Liver (tissue), 9 donors: Measurements from ENCODE around the gene NGLY1. TPM values are rescaled to one million over a fixed set of nuclear protein-coding genes. Genes with fewer than 3 reads are reported as not detected.

Experiments
- DNase-seq: peaks from one replicate; pipeline ENCODE4 v3.0.0-alpha.2; 2017; ENCODE audit warnings: low spot score
- H3K27ac ChIP-seq, 2 donors: one replicate each; pipeline ENCODE4 v1.7.0; 2013; ENCODE audit warnings: inconsistent platforms in 2 of 2, low read length in 2 of 2, control low read depth in 1 of 2, low read depth in 1 of 2, mild to moderate bottlenecking in 1 of 2
- H3K27me3 ChIP-seq, 4 donors: one replicate each; pipeline versions ENCODE4 v1.6.1 to v1.7.0; 2013; ENCODE audit warnings: low read length in 3 of 4, inconsistent platforms in 1 of 4, mild to moderate bottlenecking in 1 of 4, moderate library complexity in 1 of 4; ENCODE audit not compliant: control insufficient read depth in 4 of 4, insufficient read depth in 4 of 4
- H3K36me3 ChIP-seq, 4 donors: one replicate each; pipeline versions ENCODE4 v1.6.1 to v1.7.0; 2013; ENCODE audit warnings: low read length in 3 of 4, mild to moderate bottlenecking in 3 of 4, low read depth in 1 of 4, moderate library complexity in 1 of 4; ENCODE audit not compliant: control insufficient read depth in 4 of 4, insufficient read depth in 3 of 4
- H3K4me1 ChIP-seq, 4 donors: one replicate each; pipeline versions ENCODE4 v1.6.1 to v1.7.0; 2013; ENCODE audit warnings: low read length in 3 of 4, mild to moderate bottlenecking in 3 of 4, moderate library complexity in 1 of 4; ENCODE audit not compliant: control insufficient read depth in 4 of 4, insufficient read depth in 4 of 4
- H3K4me3 ChIP-seq, 3 donors: one replicate each; pipeline versions ENCODE4 v1.6.1 to v1.7.0; 2013; ENCODE audit warnings: low read length in 3 of 3, control low read depth in 1 of 3, low read depth in 1 of 3, mild to moderate bottlenecking in 1 of 3
- H3K9ac ChIP-seq, 2 donors: one replicate each; pipeline ENCODE4 v1.7.0; 2013; ENCODE audit warnings: low read length in 2 of 2, mild to moderate bottlenecking in 2 of 2, moderate library complexity in 2 of 2, control low read depth in 1 of 2, low read depth in 1 of 2
- H3K9me3 ChIP-seq, 4 donors: one replicate each; pipeline versions ENCODE4 v1.6.1 to v1.7.0; 2013; ENCODE audit warnings: low read length in 3 of 4; ENCODE audit not compliant: control insufficient read depth in 4 of 4
- ATF3 ChIP-seq: IDR thresholded peaks from 2 replicates; pipeline ENCODE4 v1.6.1; 2016; ENCODE audit warnings: antibody characterized with exemption
- CTCF ChIP-seq: fragments of 150-350 bp; IDR thresholded peaks from 2 replicates; pipeline ENCODE4 v1.5.1; 2017; ENCODE audit warnings: improper control_type of control experiment, low read depth, low read length; ENCODE audit not compliant: missing input control
- EGR1 ChIP-seq, 2 donors: IDR thresholded peaks; 2 replicates each; pipeline ENCODE4 v1.6.1; 2016 to 2018; ENCODE audit warnings: antibody characterized with exemption in 2 of 2, low read depth in 2 of 2
- FOXA1 ChIP-seq: IDR thresholded peaks from 2 replicates; pipeline ENCODE4 v1.6.1; 2016; ENCODE audit warnings: antibody characterized with exemption
- FOXA2 ChIP-seq: IDR thresholded peaks from 2 replicates; pipeline ENCODE4 v1.6.1; 2016; ENCODE audit warnings: antibody characterized with exemption
- GABPA ChIP-seq, 2 donors: IDR thresholded peaks in 1 of 2; conservative IDR thresholded peaks in 1 of 2; 2 replicates each; pipeline ENCODE4 v1.6.1; 2016; ENCODE audit warnings: antibody characterized with exemption in 2 of 2, mild to moderate bottlenecking in 1 of 2, moderate library complexity in 1 of 2
- HNF4A ChIP-seq, 2 donors: conservative IDR thresholded peaks; 2 replicates each; pipeline ENCODE4 v1.6.1; 2016; ENCODE audit warnings: antibody characterized with exemption in 2 of 2, mild to moderate bottlenecking in 2 of 2
- HNF4G ChIP-seq: IDR thresholded peaks from 2 replicates; pipeline ENCODE4 v1.6.1; 2016; ENCODE audit warnings: antibody characterized with exemption
- JUND ChIP-seq, 2 donors: IDR thresholded peaks; 2 replicates each; pipeline ENCODE4 v1.6.1; 2016; ENCODE audit warnings: antibody characterized with exemption in 2 of 2
- MAX ChIP-seq: IDR thresholded peaks from 2 replicates; pipeline ENCODE4 v1.6.1; 2016; ENCODE audit warnings: antibody characterized with exemption
- NR2F2 ChIP-seq: IDR thresholded peaks from 2 replicates; pipeline ENCODE4 v1.6.1; 2016; ENCODE audit warnings: antibody characterized with exemption
- RAD21 ChIP-seq, 2 donors: IDR thresholded peaks; 2 replicates each; pipeline ENCODE4 v1.6.1; 2016; ENCODE audit warnings: antibody characterized with exemption in 2 of 2, mild to moderate bottlenecking in 2 of 2
- REST ChIP-seq: IDR thresholded peaks from 2 replicates; pipeline ENCODE4 v1.6.1; 2016; ENCODE audit warnings: antibody characterized with exemption, mild to moderate bottlenecking
- RXRA ChIP-seq, 2 donors: IDR thresholded peaks; 2 replicates each; pipeline ENCODE4 v1.6.1; 2017 to 2018; ENCODE audit warnings: antibody characterized with exemption in 2 of 2, mild to moderate bottlenecking in 1 of 2
- SP1 ChIP-seq: IDR thresholded peaks from 2 replicates; pipeline ENCODE4 v1.6.1; 2018; ENCODE audit warnings: antibody characterized with exemption, mild to moderate bottlenecking
- TAF1 ChIP-seq: conservative IDR thresholded peaks from 2 replicates; pipeline ENCODE4 v1.6.1; 2016; ENCODE audit warnings: antibody characterized with exemption, mild to moderate bottlenecking
- YY1 ChIP-seq: IDR thresholded peaks from 2 replicates; pipeline ENCODE4 v1.6.1; 2016; ENCODE audit warnings: antibody characterized with exemption, mild to moderate bottlenecking
- ZBTB33 ChIP-seq: IDR thresholded peaks from 2 replicates; pipeline ENCODE4 v1.6.1; 2016; ENCODE audit warnings: antibody characterized with exemption
- WGBS: extraction: QIAGEN DNeasy Blood & Tissue Kit; methylation state at CpG from one replicate; pipeline ENCODE4 v1.1.7; 2013; 5-methylcytosine and 5-hydroxymethylcytosine counted together
- polyA plus RNA-seq, 2 donors: library from polyadenylated mRNA; stranded (reverse) in 1 of 2; unstranded in 1 of 2; fragments of 200-250 nt in 1 of 2; fragments of >200 nt in 1 of 2; fragmentation: Nextera tagmentation in 1 of 2; extraction: Ambion mirVana in 1 of 2; gene quantifications; one replicate each; pipeline versions ENCODE4 v1.2.1 to v1.2.3, GENCODE V29; 2013 to 2015
- total RNA-seq, 2 donors: library from RNA; depleted of rRNA; stranded (reverse); fragments of >200 nt; gene quantifications; one replicate each; pipeline ENCODE4 v1.2.3, GENCODE V29; 2014
- donor health status: healthy.
- donor health status: healthy.
- donor health status: healthy.
- donor health status: healthy.
- donor health status: healthy.

NGLY1 gene
- total and polyA plus RNA-seq, 4 donors = 13.3 to 31.5 (median 23.9) TPM

- Histone ChIP-seq H3K36me3 (no peaks in the 10 kb centered on the region), H3K4me3 (no peak overlapping the region), H3K9ac (no peak overlapping the region), H3K9me3 (peaks cover 0 to 2% (median 0%) of the 10 kb centered on the region in 4 donors), H3K27ac (no peak overlapping the region), H3K4me1 (no peaks in the 10 kb centered on the region), H3K27me3 (no peaks in the 10 kb centered on the region)
- DNase-seq = no peak
- WGBS = 98% methylated on average over 2 of the region's 2 CpGs
- TF ChIP-seq RXRA (IDR thresholded peaks at IDR 0.05) (no peak), RAD21 (IDR thresholded peaks at IDR 0.05) (no peak), SP1 (no peak), GABPA (IDR thresholded peaks at IDR 0.05 in 1 of 2, conservative IDR thresholded peaks at IDR 0.05 in 1 of 2) (no peak), CTCF (no peak), MAX (no peak), HNF4A (conservative IDR thresholded peaks at IDR 0.05) (no peak), ZBTB33 (no peak), ATF3 (no peak), YY1 (no peak), FOXA1 (no peak), TAF1 (no peak), JUND (IDR thresholded peaks at IDR 0.05) (no peak), FOXA2 (no peak), NR2F2 (no peak), EGR1 (IDR thresholded peaks at IDR 0.05; ENCODE audit: low read depth in 2 of 2) (no peak), REST (no peak), HNF4G (no peak)
Measured at GRCh38 chr3:25674670-25675069, 108.6 kb downstream of the NGLY1 start.
